A673 (cell line): Measurements from ENCODE around the gene ANGEL2. TPM values are rescaled to one million over a fixed set of nuclear protein-coding genes. Genes with fewer than 3 reads are reported as not detected.

Experiments
- BruUV-seq: library from RNA; stranded (reverse); fragments of 400-500 nt; replicated peaks from 2 replicates; lab custom pipeline; 2021; lab: Mats Ljungman, UMichigan
- CTCF ChIA-PET: fragments of 300-600 bp; sonication (Branson Sonifier 250); formaldehyde crosslinking; loops from one replicate; lab custom pipeline; 2022; ENCODE audit warnings: antibody characterized with exemption; lab: Charles Lee
- POLR2A ChIA-PET: fragments of 300-600 bp; sonication (Branson Sonifier 250); formaldehyde crosslinking; loops from one replicate; lab custom pipeline; 2022; ENCODE audit warnings: antibody characterized with exemption; ENCODE audit not compliant: low non-redundant PET; lab: Charles Lee
- DNase-seq: peaks from one replicate; pipeline ENCODE4 v3.0.0-alpha.2; 2015; ENCODE audit warnings: low spot score
- H3K27ac ChIP-seq: fragments of 200-600 bp; sonication (generic); 2 replicates; pipeline ENCODE4 v1.5.1; 2016; ENCODE audit warnings: mixed run types, low read depth, mild to moderate bottlenecking, mixed read lengths, antibody characterized with exemption, low read length; ENCODE audit not compliant: poor library complexity, severe bottlenecking
- H3K27me3 ChIP-seq: fragments of 200-600 bp; sonication (generic); replicated peaks from 2 replicates; pipeline ENCODE4 v1.6.1; 2017; ENCODE audit warnings: mixed run types, low read depth, mild to moderate bottlenecking, mixed read lengths, antibody characterized with exemption, low read length; ENCODE audit not compliant: insufficient read depth, poor library complexity
- H3K36me3 ChIP-seq: fragments of 200-600 bp; sonication (generic); 2 replicates; pipeline ENCODE4 v1.6.1; 2016; ENCODE audit warnings: mixed run types, mild to moderate bottlenecking, mixed read lengths, antibody characterized with exemption, low read length; ENCODE audit not compliant: insufficient read depth, poor library complexity, severe bottlenecking
- H3K4me1 ChIP-seq: fragments of 200-600 bp; sonication (generic); 2 replicates; pipeline ENCODE4 v1.6.1; 2017; ENCODE audit warnings: mixed run types, mild to moderate bottlenecking, mixed read lengths, antibody characterized with exemption, low read length; ENCODE audit not compliant: insufficient read depth, poor library complexity, severe bottlenecking
- H3K4me3 ChIP-seq: fragments of 200-600 bp; sonication (generic); 2 replicates; pipeline ENCODE4 v1.5.1; 2016; ENCODE audit warnings: low read depth, mixed run types, mild to moderate bottlenecking, mixed read lengths, low read length; ENCODE audit not compliant: poor library complexity, severe bottlenecking
- H3K9me3 ChIP-seq: fragments of 200-600 bp; sonication (generic); 2 replicates; pipeline ENCODE4 v1.6.1; 2016; ENCODE audit warnings: mixed run types, low read depth, mild to moderate bottlenecking, mixed read lengths, antibody characterized with exemption, low read length; ENCODE audit not compliant: poor library complexity, severe bottlenecking
- CTCF ChIP-seq: fragments of 300-800, 200-600 bp; sonication (generic); conservative IDR thresholded peaks from 2 replicates; pipeline ENCODE4 v1.5.1; 2017; ENCODE audit warnings: low read depth, mild to moderate bottlenecking, antibody characterized with exemption, low read length, moderate library complexity, mixed read lengths
- EZH2 ChIP-seq: fragments of 200-600 bp; sonication (generic); IDR thresholded peaks from 2 replicates; pipeline ENCODE4 v1.6.1; 2017; ENCODE audit warnings: borderline replicate concordance, low read depth, mild to moderate bottlenecking, mixed read lengths, antibody characterized with exemption, low read length; ENCODE audit not compliant: poor library complexity, severe bottlenecking
- intact Hi-C: fragments of 100-400 bp; cut with micrococcal nuclease; formaldehyde crosslinking; loops from one replicate; pipeline ENCODE4 v1.10.0; 2022; ENCODE audit not compliant: unreplicated experiment
- total RNA-seq: library from RNA; stranded (reverse); gene quantifications from 2 replicates; pipeline ENCODE4 v1.2.3, GENCODE V29; 2021

ANGEL2 gene
- total RNA-seq, 1 experiment from 2014 or later = 36.3 TPM

- no TSS peak for BruUV-seq
- CTCF ChIA-PET = no interaction called here
- no peak for DNase-seq
- Histone ChIP-seq H3K9me3 (no peaks in the 10 kb centered on the region), H3K27ac (no peak overlapping the region), H3K4me1 (peaks cover 10% of the 10 kb centered on the region), H3K36me3 (no peaks in the 10 kb centered on the region), H3K27me3 (peaks cover 4% of the 10 kb centered on the region), H3K4me3 (no peak overlapping the region)
- TF ChIP-seq CTCF (no peak), EZH2 (no peak)
- intact Hi-C loops = no loop called here
- POLR2A ChIA-PET = no interaction called here
Measured at GRCh38 chr1:212946872-212947271, 68.8 kb downstream of the ANGEL2 start.

GRCh38 chr1:212945463-212946160 is 70.1 kb downstream of the ANGEL2 start:
- H3K36me3 ChIP-seq = no peaks in the 10 kb centered on the region
- CTCF ChIA-PET = no interaction called here
- TF ChIP-seq EZH2 (no peak), CTCF (no peak)
- no TSS peak for BruUV-seq
- no peaks in the 10 kb centered on the region for H3K27me3 ChIP-seq
- no peaks in the 10 kb centered on the region for H3K9me3 ChIP-seq
- POLR2A ChIA-PET = no interaction called here
- no peak overlapping the region for H3K27ac ChIP-seq
- no peak overlapping the region for H3K4me3 ChIP-seq
- intact Hi-C loops = no loop called here
- DNase-seq = no peak
- H3K4me1 ChIP-seq = peaks cover 5% of the 10 kb centered on the region

- CTCF ChIA-PET = no interaction called here
Measured at GRCh38 chr1:212945056-212945455, 70.6 kb downstream of the ANGEL2 start.

More at GRCh38 chr1:212945056-212945455, 70.6 kb downstream of the ANGEL2 start:
- TF ChIP-seq CTCF (no peak), EZH2 (no peak)
- H3K27me3 ChIP-seq = no peaks in the 10 kb centered on the region
- POLR2A ChIA-PET = no interaction called here
- intact Hi-C loops = no loop called here
- no peaks in the 10 kb centered on the region for H3K9me3 ChIP-seq
- no peaks in the 10 kb centered on the region for H3K36me3 ChIP-seq
- DNase-seq = no peak
- BruUV-seq = no TSS peak
- H3K4me1 ChIP-seq = peaks cover 4% of the 10 kb centered on the region
- H3K27ac ChIP-seq = no peak overlapping the region
- no peak overlapping the region for H3K4me3 ChIP-seq
